Measurements from ENCODE around the gene CAMK4. TPM values are rescaled to one million over a fixed set of nuclear protein-coding genes. Genes with fewer than 3 reads are reported as not detected.

CAMK4 gene
- total and polyA plus RNA-seq, 2 experiments from 2014 or later, result 4.2 to 7.3 TPM

- TF ChIP-seq ZNF462 (CRISPR knock-in tag; IDR thresholded peaks at IDR 0.05) (no peak), POLR2AphosphoS5 (IDR thresholded peaks at IDR 0.05; ENCODE audit: low read depth) (no peak), ETS1 (IDR thresholded peaks at IDR 0.05) (no peak)
Measured at GRCh38 chr5:111432883-111433536, 208.8 kb downstream of the CAMK4 start (continued).

GRCh38 chr5:111434800-111435199, 210.6 kb downstream of the CAMK4 start:
- no peaks in the 10 kb centered on the region for H3K9me2 ChIP-seq (ENCODE audit: insufficient read depth)
- TF ChIP-seq ZNF114 (CRISPR knock-in tag; IDR thresholded peaks at IDR 0.05) (no peak), CTCF (conservative IDR thresholded peaks at IDR 0.05; ENCODE audit: low read depth in 2 of 2) (no peak), ZNF331 (CRISPR knock-in tag; IDR thresholded peaks at IDR 0.05; ENCODE audit: low read depth) (no peak), STAT1 (IDR thresholded peaks at IDR 0.05; ENCODE audit: unreplicated experiment) (no peak), EZH2 (IDR thresholded peaks at IDR 0.05; ENCODE audit: low read depth, unreplicated experiment) (no peak), NANOG (IDR thresholded peaks at IDR 0.05; ENCODE audit: borderline replicate concordance) (no peak), POLR2AphosphoS5 (IDR thresholded peaks at IDR 0.05; ENCODE audit: low read depth) (no peak), EZH2phosphoT487 (IDR thresholded peaks at IDR 0.05; ENCODE audit: unreplicated experiment) (no peak), REST (IDR thresholded peaks at IDR 0.05; ENCODE audit: unreplicated experiment) (no peak)

More at GRCh38 chr5:111434800-111435199, 210.6 kb downstream of the CAMK4 start:
- no peak overlapping the region for H2AFZ ChIP-seq
- DNase-seq (ENCODE audit: low spot score) (no peak), ATAC-seq (no peak)
- no peaks in the 10 kb centered on the region for H3F3A ChIP-seq (replicated peaks; ENCODE audit: low read depth)
- Mint-ChIP-seq H3K4me1 (no peaks in the 10 kb centered on the region), H3K27me3 (ENCODE audit: insufficient read depth, low read depth, poor library complexity) (no peaks in the 10 kb centered on the region), H3K27ac (0 out of 2 replicates have a peak overlapping the region, but pooled peaks have one; percentile 34), H3K36me3 (ENCODE audit: low read depth) (no peaks in the 10 kb centered on the region), H3K4me3 (no peak overlapping the region), H3K9me3 (no peaks in the 10 kb centered on the region)
- H3K27me3 ChIP-seq (ENCODE audit: insufficient read depth), result no peaks in the 10 kb centered on the region
- H3K36me3 ChIP-seq (ENCODE audit: insufficient read depth), result no peaks in the 10 kb centered on the region
- no peaks in the 10 kb centered on the region for H3K4me1 ChIP-seq (ENCODE audit: insufficient read depth)
- no peak overlapping the region for H3K4me3 ChIP-seq
- no peak overlapping the region for H3K27ac ChIP-seq (ENCODE audit: low read depth)
- no peaks in the 10 kb centered on the region for H4K20me1 ChIP-seq (replicated peaks; ENCODE audit: insufficient read depth)
- no peaks in the 10 kb centered on the region for H3K79me2 ChIP-seq (replicated peaks; ENCODE audit: insufficient read depth)
- H3K4me2 ChIP-seq, result no peak overlapping the region
